ENCODE data around the gene UTS2B. TPM values are rescaled to one million over a fixed set of nuclear protein-coding genes. Genes with fewer than 3 reads are reported as not detected.

UTS2B gene
- total and polyA plus RNA-seq, 10 of the 15 experiments (the other 5 are each of a cell fraction or from before 2014, with no cell fraction given) = 0.15 to 0.72 (median 0.44) TPM

DNA sequence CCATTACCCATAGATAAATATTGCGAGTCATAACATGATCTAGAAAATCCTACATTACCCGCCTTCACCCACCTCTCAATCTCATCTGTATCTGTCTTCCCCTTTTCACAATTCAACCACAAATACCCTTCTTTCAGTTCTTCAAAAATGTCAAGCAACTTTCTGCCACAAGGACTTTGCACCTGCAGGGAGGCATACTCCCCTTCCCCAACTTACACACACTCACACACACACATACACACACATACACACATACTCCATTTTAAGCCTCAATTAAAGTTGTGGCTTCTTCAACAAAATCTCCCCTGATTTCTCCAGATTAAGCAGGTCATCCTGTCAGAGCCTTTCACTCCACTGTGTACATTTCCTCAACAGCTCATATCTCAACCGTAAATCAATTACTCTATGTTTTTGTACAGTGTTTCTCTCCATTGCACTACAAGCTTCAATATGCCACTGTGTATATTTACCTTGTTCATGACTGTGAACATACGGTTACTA is 34.2 kb downstream of the UTS2B start (continued):
- TF ChIP-seq, protein P1, sequence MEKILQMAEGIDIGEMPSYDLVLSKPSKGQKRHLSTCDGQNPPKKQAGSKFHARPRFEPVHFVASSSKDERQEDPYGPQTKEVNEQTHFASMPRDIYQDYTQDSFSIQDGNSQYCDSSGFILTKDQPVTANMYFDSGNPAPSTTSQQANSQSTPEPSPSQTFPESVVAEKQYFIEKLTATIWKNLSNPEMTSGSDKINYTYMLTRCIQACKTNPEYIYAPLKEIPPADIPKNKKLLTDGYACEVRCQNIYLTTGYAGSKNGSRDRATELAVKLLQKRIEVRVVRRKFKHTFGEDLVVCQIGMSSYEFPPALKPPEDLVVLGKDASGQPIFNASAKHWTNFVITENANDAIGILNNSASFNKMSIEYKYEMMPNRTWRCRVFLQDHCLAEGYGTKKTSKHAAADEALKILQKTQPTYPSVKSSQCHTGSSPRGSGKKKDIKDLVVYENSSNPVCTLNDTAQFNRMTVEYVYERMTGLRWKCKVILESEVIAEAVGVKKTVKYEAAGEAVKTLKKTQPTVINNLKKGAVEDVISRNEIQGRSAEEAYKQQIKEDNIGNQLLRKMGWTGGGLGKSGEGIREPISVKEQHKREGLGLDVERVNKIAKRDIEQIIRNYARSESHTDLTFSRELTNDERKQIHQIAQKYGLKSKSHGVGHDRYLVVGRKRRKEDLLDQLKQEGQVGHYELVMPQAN (conservative IDR thresholded peaks at IDR 0.05) = no peak; the same call in 1 of the 2 replicates
- peak; percentile 95 for TF ChIP-seq BMI1 (IDR thresholded peaks at IDR 0.05; ENCODE audit: borderline replicate concordance)

GRCh38 chr3:191294291-191294690 is 36.0 kb downstream of the UTS2B start:
- CTCF ChIA-PET = interaction anchor here (0.8 to 1.2 kb wide), 4 partner anchors 9 to 155 kb away, joined by 3 read pairs; no protein-coding TSS in a partner anchor
- H3K9ac ChIP-seq (ENCODE audit: control insufficient read depth, insufficient read depth, low read length) = no peak overlapping the region
- ATAC-seq (no peak), FAIRE-seq (no peak), DNase-seq (ENCODE audit: low read depth, low spot score) (no peak)
- TF ChIP-seq SREBF2 (IDR thresholded peaks at IDR 0.05; ENCODE audit: low read length) = no peak
- TF ChIP-seq, protein P2, sequence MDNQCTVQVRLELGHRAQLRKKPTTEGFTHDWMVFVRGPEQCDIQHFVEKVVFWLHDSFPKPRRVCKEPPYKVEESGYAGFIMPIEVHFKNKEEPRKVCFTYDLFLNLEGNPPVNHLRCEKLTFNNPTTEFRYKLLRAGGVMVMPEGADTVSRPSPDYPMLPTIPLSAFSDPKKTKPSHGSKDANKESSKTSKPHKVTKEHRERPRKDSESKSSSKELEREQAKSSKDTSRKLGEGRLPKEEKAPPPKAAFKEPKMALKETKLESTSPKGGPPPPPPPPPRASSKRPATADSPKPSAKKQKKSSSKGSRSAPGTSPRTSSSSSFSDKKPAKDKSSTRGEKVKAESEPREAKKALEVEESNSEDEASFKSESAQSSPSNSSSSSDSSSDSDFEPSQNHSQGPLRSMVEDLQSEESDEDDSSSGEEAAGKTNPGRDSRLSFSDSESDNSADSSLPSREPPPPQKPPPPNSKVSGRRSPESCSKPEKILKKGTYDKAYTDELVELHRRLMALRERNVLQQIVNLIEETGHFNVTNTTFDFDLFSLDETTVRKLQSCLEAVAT (IDR thresholded peaks at IDR 0.05) = no peak
- TF ChIP-seq, protein P3, sequence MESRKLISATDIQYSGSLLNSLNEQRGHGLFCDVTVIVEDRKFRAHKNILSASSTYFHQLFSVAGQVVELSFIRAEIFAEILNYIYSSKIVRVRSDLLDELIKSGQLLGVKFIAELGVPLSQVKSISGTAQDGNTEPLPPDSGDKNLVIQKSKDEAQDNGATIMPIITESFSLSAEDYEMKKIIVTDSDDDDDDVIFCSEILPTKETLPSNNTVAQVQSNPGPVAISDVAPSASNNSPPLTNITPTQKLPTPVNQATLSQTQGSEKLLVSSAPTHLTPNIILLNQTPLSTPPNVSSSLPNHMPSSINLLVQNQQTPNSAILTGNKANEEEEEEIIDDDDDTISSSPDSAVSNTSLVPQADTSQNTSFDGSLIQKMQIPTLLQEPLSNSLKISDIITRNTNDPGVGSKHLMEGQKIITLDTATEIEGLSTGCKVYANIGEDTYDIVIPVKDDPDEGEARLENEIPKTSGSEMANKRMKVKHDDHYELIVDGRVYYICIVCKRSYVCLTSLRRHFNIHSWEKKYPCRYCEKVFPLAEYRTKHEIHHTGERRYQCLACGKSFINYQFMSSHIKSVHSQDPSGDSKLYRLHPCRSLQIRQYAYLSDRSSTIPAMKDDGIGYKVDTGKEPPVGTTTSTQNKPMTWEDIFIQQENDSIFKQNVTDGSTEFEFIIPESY (IDR thresholded peaks at IDR 0.05) = no peak
- H3K27ac ChIP-seq (ENCODE audit: control insufficient read depth, insufficient read depth) = no peak overlapping the region
- H3K9me3 ChIP-seq (replicated peaks; ENCODE audit: control insufficient read depth, insufficient read depth, low read length) = no peaks in the 10 kb centered on the region
- H3K4me2 ChIP-seq (ENCODE audit: control insufficient read depth, insufficient read depth) = no peak overlapping the region
- POLR2A ChIA-PET = interaction anchor here (0.6 to 1.3 kb wide), 6 partner anchors 18 to 57 kb away, joined by 3 to 4 read pairs (median 4); no protein-coding TSS in a partner anchor
- WGBS (ENCODE audit: insufficient coverage, insufficient replicate concordance, low lambda C conversion rate, missing lambda C conversion rate) = 100% methylated on average over 1 of the region's 1 CpG
- H3K27me3 ChIP-seq (replicated peaks in 1 of 2; ENCODE audit: control insufficient read depth in 2 of 2, insufficient read depth in 2 of 2, low read length in 1 of 2) = no peaks in the 10 kb centered on the region
- H4K20me1 ChIP-seq (ENCODE audit: control insufficient read depth, insufficient read depth) = no peaks in the 10 kb centered on the region
- no peak overlapping the region for H3K4me3 ChIP-seq
- RAD21 ChIA-PET (ENCODE audit: unreplicated experiment) = interaction anchor here (0.9 to 1.3 kb wide), 5 partner anchors 11 to 50 kb away, joined by 3 to 8 read pairs (median 4); no protein-coding TSS in a partner anchor
- intact Hi-C loops (cut with micrococcal nuclease; ENCODE audit: unreplicated experiment) (no loop called here), in situ Hi-C loops (cut with MboI) (no loop called here)
- no TSS peak for BruUV-seq (replicated peaks)
- H3K36me3 ChIP-seq (ENCODE audit: control insufficient read depth in 2 of 2, insufficient read depth in 2 of 2, low read length in 1 of 2) = no peaks in the 10 kb centered on the region
- no peak overlapping the region for H2AFZ ChIP-seq (ENCODE audit: control insufficient read depth, low read depth, low read length)
- H3K4me1 ChIP-seq (ENCODE audit: control insufficient read depth, insufficient read depth, low read length) = peaks cover 41% of the 10 kb centered on the region
- no peaks in the 10 kb centered on the region for H3K79me2 ChIP-seq (ENCODE audit: control insufficient read depth, insufficient read depth, low read length)
- SMC1A ChIA-PET (ENCODE audit: uncharacterized antibody, unreplicated experiment) = interaction anchor here (0.6 to 3.9 kb wide), 13 partner anchors 8 to 61 kb away, joined by 3 to 26 read pairs (median 4); no protein-coding TSS in a partner anchor
